Stimulated activated CD8-positive, alpha-beta memory T cell treated with anti-CD3 and anti-CD28 coated beads, Interleukin-7, amount 100 ng/mL, for 1 hour (primary cell): Measurements from ENCODE around the gene HNRNPAB.

Source experiments
- DNase-seq, 2 donors: peaks; one replicate each; pipeline ENCODE4 v3.0.0-alpha.2; 2020; ENCODE audit warnings: low read depth in 2 of 2

The HNRNPAB gene

GRCh38 chr5:178204182-178204934 is at the start of gene HNRNPAB:
TSS of gene HNRNPAB (plus strand) at chr5:178204533. CDS start at chr5:178204838, 305 bp downstream.
- DNase-seq: peak; percentile 93 to 96

DNA sequence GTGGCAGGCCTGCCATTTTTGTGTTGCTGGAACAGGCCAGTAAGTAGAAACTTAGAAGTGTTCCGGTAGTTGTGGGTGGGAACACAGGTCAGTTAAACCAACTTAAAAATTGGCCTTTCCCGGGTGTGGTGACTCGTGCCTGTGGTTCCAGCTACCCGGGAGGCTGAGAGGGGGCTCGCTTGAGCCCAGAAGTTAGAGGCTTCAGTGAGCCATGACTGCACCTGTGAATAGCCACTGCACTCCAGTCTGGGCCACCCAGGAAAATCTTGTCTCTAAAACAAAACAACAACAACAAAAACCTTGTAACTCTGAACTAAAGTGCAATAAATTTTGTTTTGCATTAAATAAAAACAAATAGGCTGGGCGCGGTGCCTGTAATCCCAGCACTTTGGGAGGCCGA is 49.3 kb upstream of the HNRNPAB start:
- no peak for DNase-seq

GRCh38 chr5:178160176-178160575 is 44.2 kb upstream of the HNRNPAB start:
- DNase-seq: no peak

DNA sequence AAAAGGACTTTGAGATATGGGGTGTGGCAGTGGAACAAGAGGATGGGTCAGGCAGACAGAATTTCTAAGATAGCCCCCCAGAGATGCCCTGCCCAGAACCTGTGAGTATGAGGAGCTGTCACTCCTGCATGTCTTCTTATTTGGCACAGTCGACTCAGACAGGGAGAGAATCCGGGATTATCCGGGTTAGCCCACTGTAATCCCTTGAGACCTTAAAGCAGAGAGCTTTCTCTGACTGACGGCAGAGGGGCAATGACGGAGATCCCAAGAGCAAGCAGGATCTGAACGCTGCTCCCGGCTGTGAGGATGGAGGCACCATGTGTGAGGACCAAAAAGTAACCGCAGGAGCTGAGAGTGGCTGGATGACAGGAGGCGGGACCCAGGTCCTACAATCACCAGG is 41.9 kb upstream of the HNRNPAB start:
- no peak for DNase-seq

DNA sequence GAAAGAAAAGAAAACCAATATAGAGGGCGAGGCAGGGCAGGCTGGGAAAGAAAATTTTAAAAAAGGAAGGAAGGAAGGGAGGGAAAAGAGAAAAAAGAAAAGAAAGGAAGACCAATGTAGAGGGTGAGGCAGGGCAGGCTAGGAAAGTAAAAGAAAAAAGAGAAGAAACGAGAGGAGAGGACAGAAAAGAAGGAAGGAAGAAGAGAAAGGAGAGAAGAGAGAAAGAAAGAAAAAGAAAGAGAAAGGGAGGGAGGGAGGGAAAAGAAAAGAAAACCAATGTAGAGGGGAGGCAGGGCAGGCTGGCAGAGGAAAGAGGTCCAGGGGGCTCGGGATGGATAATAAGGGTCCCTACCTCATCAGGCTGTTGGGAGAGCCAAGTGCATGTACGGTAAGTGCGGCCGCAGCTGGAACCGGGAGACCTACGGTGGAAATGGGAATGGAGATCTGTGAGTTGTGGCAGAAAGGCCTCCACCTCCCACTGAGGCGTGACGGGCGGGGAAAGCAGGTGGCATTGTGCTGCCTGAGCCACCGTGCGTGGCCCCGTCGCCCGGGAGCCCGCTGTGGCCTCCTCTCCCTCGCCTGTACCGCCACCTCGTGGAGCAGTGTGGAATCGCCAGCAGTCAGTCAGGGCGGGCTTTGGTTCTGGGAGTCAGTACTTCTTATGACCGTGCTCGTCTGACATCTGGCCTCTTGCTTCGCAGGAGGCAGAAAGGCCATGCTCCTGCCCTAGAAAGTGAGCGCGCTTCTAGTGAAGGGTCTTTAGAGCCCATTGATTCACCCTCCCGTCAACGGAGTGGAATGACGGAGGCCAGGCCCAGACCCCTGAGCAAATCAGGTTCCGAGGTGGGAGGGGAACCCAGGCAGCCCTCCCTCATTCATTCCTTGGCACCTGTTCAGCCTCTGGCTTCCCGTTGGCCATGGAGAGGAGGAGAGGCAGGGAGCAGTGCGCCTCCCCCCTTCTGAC is 40.3 kb upstream of the HNRNPAB start:
- peak; percentile 86 to 93 for DNase-seq

- DNase-seq: no peak
Observed at GRCh38 chr5:178165581-178165980, 38.8 kb upstream of the HNRNPAB start.

DNA sequence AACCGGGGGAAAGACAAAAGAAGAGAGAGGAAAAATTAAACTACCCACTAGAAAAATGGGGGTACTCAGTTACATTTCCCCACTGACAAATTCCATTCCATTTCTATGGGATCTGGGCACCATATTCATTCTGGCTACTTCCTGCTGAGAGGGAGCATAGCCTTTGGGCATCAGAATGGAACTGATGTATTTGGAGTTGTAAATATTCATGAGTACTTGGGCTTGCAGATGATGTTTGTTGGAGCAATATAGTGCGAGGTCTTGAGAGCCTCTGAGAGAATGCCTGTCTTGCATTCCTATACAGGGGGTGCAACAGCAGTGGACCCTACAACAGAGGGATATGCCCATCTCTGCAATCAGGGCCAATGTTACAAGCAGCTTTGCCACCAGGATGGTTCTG is 33.9 kb upstream of the HNRNPAB start:
- no peak for DNase-seq

DNA sequence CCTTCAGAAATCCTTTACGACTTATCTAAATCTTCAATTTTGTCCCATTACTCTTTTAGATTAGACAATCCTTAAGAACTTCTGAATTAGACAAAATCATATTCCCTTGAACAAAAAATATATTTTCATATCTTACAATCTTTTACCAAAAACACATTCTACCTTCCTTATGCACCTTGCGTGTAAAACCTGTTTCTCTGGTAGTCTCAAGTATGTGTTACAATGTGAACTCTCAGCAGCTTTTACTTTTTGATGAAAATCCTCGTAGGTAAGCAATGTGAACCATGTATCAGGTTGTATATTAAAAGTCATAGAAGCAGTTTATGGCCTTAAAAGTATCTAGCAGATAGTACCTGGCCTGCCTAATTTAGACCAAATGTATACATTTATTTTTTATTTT is 29.9 kb upstream of the HNRNPAB start:
- DNase-seq: no peak

DNA sequence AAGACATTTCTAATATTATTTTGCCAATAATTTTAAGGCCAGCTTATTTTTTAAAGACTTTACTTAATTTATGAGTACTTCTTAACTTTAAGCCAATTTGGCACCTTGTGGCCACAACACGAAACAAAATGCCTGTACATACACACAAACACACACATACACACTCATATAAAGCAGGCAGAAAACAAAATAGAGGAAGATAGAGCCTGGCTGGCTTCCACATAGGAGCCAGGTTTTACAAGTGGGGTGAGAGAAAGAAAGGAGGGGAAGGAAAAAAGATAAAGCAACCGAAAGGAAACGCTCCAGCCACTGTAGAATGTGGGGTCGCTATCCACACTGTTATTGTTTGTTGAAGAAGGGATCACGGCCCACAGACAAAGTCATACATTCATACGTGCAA is 27.5 kb upstream of the HNRNPAB start:
- DNase-seq: no peak

- no peak for DNase-seq
Observed at GRCh38 chr5:178177569-178177968, 26.8 kb upstream of the HNRNPAB start.

GRCh38 chr5:178180141-178180863 is 24.0 kb upstream of the HNRNPAB start:
- no peak for DNase-seq

DNA sequence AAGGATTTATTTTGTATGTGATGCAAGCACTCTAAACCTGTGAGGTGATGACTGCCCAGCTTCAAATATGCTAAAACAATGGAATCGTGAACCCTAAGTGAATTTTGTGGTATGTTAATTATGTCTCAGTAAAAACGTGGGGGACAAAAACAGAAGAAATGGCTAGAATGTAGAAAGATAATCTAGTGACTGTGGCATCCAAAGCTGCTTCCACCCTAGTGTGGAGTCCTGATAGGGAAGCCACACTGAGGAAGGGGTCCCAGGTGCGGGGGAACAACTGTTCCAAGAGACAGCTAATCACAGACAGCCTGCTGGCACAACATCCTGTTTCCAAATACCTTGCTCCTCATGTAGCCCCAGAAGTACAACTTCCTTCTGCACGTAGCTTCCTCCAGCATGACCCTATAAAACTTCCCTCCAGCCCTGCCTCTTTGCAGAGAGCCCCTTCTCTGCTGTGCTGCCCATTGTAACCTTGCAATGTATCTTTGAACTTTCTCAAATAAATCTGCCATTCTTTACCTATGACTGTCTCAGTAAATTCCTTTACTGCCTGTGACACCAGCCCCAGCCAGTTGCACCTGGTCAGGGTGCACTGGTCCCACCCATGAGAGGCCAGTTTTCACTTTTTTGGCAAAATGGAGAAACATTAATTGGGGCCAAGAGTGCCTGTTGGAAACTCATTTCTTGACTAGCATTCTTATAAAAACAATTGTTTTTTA is 22.0 kb upstream of the HNRNPAB start:
- DNase-seq: no peak

GRCh38 chr5:178186427-178186826 is 17.9 kb upstream of the HNRNPAB start:
- no peak for DNase-seq

- no peak for DNase-seq
Observed at GRCh38 chr5:178187014-178187413, 17.3 kb upstream of the HNRNPAB start, which contains the start of gene GMCL2. TSS of gene GMCL2 (minus strand) at chr5:178187371. CDS start at chr5:178187299, 72 bp downstream.

- DNase-seq: no peak
Observed at GRCh38 chr5:178189433-178189832, 14.9 kb upstream of the HNRNPAB start.

DNA sequence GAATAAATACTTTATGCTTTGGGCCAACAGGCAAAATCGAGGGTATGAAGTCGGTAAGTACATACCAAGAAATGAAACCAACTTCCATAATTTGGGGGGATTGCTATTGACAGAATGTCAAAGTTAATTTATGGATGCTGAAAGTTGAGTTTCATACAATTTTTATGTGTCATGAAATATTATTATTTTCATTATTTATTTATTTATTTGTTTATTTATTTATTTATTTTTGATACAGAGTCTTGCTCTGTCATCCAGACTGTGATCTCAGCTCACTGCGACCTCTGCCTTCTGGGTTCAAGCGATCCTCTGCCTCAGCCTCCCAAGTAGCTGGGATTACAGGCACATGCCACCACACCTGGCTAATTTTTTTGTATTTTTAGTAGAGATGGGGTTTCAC is 12.7 kb upstream of the HNRNPAB start:
- no peak for DNase-seq

DNA sequence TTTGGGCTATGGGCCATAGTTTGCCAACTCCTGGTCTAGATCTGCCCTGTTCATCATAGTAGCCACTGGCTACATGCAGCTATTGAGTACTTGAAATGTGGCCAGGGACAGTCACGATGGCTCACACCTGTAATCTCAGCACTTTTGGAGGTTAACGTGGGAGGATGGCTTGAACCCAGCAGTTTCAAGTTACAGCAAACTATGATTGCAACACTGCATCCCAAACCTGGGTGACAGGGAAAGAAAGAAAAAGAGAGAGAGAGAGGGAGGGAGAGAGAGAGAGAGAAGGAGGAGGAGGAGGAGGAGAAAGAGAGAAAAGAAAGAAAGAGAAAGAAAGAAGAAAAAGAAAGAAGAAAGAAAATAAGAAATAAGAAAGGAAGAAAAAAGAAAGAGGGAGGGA is 12.1 kb upstream of the HNRNPAB start:
- no peak for DNase-seq

DNA sequence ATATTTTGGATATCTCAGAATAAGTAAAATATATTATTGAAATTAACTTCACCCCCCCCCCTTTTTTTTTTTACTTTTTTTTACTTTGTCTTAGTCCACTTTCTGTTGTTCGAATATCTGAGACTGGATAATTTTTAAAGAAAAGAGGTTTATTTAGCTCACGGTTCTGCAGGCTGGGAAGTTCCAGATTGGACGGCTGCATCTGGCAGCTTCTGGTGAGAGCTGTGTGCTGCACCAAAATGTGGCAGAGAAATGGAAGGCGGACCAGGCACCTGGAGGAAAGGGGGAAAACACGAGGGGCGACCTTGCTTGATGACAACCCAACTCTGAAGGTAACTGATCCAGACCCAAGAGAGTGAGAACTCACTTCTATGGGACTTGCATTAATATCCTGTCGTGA is 11.5 kb upstream of the HNRNPAB start:
- no peak for DNase-seq

GRCh38 chr5:178193251-178193809 is 11.0 kb upstream of the HNRNPAB start:
- DNase-seq: no peak

DNA sequence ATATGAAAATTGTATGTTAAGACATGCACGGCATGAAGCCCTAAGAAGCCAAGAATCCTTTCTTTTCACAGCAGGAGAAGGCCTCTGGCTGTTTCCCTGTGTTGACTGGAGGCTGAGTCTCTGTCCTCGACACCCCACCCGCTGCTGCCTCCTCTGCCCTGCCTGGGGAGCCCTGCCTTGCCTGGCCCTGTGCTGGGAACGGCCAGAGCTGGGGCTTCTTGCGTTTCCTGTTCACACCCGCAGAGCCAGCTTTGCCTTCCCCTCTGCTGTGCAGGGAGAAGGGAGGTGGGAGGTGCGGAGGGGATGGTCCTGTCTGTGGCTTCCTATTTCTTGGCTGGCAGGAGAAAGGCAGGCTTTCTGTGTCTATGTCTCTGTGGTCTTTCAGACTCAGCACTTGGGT is 10.3 kb upstream of the HNRNPAB start:
- DNase-seq: no peak

DNA sequence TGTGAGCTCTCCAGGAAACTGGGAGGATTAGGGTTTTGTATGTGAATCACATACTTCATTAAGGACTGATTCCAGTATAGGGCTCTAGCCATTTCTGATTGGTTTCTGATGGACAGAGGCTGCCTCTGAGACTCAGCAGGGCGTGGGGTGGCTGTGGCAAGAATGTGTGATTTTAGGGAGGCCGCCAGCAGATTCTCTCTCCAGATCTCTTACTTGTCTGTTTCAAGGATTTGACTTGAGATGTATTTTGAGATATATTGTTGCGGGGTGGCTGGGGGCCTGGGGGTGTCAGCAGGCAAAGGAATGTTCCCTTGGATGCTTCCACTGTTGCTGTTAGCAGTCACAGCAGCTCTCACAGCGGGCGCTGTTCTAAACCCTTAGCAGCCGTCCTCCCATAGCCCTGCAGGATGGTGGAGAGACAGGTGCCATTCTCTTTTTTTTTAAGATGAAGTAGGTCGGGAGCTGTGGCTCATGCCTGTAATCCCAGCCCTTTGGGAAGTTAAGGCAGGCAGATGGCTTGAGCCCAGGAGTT is 8.0 kb upstream of the HNRNPAB start:
- DNase-seq: no peak
